NCI-H146 treated with DMSO at 0.1 percent for 48 hours (cell line): Measurements from ENCODE around the gene EFNB3.

Experiments used
- DNase-seq: peaks from one replicate; lab custom pipeline; 2025; ENCODE audit not compliant: unreplicated experiment; lab: John Stamatoyannopoulos, UW

The EFNB3 gene

DNA sequence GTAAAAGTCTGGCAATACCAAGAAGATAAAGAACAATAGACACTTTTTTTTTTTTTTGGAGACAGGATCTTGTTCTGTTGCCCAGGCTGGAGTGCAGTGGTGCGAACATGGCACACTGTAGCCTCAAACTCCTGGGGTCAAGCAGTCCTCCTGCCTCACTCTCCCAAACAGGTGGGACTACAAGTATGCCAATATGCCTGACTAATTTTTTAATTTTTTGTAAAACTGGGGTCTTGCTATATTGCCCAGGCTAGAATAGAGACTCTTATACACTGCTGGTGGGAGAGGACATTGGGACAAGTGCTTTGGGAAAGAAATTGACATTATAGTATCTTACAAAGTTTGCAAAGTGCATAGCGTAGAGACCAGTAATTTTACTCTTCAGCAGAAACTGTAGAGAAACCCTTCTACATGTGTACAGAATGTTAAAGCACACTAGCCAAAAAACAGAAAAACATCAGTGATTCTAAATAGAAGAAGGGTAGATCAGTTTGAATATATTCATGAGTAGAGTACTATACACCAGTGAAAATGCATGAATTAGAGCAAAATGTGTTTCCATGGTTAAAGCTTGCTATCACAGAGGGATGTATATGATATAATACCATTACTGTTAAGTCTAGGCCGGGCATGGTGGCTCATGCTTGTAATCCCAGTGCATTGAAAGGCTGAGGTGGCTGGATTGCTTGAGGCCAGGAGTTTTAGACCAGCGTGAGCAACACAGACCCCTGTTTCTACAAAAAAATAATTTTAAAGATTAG, 7.0 kb upstream of the EFNB3 start:
- DNase-seq = no peak

DNA sequence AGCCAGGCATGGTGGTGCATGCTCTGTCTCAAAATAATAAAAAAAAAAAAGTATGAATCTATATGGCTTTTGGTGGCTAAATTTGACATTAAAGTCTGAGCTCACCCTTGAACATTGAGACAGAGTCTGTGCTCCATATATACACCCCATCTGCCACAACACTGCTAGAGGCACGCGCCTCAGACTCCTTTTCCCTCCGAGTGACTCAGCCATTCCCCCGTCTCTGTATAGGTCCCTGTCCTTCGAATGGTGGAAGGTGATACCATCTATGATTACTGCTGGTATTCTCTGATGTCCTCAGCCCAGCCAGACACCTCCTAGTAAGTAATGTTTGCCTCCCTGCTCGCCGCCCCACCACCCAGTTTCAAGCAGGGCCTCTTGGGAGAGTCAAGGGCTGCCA, 4.5 kb upstream of the EFNB3 start:
- DNase-seq = no peak

DNA sequence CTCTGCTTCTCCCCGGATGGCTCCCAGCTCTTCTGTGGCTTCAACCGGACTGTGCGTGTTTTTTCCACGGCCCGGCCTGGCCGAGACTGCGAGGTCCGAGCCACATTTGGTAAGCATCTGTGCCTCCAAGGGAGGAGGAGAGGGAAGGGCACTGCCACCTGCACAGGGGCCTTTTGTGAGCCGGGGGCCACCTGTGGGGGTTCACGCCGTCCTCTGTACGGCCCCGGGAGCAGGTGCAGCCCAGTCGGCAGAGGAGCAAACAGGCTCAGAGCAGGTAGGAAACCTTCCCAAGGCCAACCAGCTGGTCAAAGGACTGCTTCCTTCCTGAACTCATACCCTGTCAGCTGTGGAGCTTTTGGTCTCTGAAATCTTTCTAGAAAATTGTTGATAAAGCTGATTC, 3.3 kb upstream of the EFNB3 start:
- DNase-seq = no peak

DNA sequence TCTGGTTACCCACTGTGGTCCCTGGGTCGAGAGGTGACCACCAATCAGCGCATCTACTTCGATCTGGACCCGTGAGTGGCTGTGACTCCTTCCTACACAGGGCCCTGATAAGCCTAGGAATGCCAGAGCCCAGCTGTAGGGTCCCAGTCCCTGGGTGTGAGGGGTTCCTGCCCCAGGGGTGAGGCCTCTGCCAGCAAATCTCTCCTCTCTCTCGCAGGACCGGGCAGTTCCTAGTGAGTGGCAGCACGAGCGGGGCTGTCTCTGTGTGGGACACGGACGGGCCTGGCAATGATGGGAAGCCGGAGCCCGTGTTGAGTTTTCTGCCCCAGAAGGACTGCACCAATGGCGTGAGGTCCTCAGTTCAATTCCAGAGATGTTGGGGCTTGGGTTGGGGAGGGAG, 2.2 kb upstream of the EFNB3 start:
- DNase-seq = no peak

DNA sequence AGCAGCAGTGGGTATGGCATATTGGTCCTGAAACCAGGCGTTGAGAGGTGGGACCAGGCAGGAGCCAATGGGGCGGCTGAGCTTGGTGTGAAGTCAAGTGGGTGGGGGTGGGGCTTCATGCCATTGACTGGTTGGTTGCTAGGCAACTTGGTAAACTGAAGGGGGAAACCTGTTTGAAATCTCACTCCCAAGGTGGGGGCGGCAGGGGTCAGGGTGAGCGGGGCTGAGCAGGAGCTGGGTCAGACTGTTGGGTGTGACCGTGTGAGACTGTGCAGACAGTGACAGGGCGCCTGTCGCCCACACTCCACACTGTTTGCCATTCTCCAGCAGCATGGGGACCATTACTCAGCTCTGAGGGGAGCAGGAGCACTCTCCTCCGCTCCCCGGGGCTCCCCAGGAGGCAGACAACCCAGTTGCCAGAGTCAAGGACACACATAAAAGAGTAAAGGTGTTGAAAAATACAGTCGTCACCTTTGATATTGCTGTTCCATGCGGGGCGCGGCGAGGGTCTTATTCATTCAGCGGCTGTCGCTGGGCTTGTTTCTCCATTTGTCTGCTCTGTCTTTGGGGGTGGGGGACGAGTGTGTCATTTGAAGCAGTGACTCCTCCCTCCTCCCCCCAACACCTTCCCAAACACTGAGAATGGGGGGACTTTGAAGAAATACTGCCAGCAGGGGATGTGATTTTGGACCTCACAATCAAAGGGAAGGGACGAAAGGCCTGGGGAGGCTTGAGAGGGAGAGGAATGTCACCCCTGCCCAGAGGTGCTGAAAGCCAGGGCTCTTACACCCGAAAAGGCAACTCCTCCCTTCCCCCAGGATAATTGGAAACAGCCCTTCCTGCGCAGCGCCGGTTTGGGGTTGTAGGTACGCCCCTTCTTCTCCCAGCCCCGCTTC, 1.2 kb upstream of the EFNB3 start:
- no peak for DNase-seq

DNA sequence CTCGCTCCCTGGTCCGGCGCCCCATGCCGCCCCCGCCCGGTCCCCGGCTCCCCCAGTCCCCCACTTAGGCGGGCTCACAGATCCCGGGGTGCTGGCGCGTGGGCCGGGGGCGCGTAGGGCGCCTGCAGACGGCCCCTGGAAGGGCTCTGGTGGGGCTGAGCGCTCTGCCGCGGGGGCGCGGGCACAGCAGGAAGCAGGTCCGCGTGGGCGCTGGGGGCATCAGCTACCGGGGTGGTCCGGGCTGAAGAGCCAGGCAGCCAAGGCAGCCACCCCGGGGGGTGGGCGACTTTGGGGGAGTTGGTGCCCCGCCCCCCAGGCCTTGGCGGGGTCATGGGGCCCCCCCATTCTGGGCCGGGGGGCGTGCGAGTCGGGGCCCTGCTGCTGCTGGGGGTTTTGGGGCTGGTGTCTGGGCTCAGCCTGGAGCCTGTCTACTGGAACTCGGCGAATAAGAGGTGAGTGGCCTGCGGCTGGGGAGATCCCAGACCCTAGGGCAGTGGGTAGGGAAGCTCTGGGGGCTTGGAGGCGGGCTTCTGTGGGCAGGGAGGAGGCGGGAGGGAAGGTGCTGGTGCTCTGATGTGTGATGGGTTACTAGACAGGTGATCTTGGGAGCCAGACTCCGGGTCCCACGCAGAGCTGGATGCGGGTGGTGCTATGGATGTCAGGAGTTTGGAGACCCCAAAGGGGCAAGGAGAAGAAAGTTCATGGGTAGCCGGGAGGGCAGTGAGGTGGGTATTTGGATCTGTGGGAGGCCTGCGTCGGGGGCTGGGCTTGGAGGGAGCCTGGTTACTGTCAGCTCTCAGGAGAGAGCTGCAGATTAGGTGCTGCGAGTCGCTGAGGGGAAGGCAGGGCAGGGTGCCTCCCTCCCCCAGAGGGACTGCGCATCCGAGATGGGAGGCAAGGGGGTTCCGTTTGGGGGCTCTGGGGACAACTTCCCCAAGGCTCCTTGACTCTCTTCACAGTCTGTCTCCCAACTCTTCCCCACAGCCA, 560 bp downstream of the EFNB3 start:
- DNase-seq = no peak

DNA sequence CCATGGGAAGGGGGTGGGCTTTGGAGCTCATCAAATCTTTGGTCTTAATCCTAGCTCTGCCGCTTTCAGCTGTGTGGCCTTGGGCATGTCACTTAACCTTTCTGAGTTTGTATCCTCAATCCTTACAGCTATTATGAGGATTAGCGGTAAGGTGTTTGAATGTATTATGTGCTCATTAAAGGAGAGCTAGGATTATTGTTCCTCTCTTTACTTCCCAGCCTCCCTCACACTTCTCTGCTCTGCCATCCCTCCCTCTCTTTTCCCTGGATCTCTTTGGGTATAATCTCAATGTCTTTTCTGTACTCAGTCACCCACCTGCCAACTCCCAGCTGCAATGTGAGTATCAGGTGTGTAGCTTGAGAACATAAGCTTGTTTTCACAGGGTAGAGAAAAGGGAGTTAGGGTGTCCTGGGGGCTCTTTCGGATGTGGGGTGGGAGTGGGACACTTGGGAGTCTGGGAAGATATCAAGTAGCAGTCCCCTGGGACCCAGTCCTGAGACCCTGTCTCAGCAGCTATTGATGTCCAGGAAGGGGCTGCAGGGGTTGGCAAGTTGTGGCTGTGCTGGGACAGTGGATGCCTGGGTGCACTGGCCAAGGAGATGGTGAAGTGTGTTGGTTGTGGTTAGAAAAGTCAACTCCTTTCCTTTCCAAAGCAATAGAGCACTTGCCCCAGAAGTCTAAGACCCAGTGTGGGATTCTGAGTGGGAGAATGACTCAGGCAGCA, 1.8 kb downstream of the EFNB3 start:
- no peak for DNase-seq

DNA sequence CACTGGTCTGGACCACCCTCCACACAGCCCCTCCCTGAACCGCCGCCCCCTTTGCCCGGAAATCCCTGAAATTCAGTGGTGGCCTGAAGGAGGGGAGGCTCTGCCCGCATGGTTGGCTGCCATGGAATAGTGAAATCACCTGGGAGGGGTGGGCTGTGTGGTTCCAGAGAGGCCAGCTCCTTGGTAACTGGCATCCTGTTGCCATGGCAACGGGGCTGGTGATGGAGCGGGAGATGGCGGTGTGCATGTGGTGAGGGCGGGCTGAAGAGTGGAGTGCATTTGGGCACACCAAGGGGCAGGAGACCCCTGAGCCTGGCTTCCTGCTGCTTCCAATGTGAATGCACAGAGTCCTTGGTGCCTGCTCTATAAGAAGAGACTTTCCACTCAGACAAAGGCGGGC, 2.4 kb downstream of the EFNB3 start:
- DNase-seq = no peak

DNA sequence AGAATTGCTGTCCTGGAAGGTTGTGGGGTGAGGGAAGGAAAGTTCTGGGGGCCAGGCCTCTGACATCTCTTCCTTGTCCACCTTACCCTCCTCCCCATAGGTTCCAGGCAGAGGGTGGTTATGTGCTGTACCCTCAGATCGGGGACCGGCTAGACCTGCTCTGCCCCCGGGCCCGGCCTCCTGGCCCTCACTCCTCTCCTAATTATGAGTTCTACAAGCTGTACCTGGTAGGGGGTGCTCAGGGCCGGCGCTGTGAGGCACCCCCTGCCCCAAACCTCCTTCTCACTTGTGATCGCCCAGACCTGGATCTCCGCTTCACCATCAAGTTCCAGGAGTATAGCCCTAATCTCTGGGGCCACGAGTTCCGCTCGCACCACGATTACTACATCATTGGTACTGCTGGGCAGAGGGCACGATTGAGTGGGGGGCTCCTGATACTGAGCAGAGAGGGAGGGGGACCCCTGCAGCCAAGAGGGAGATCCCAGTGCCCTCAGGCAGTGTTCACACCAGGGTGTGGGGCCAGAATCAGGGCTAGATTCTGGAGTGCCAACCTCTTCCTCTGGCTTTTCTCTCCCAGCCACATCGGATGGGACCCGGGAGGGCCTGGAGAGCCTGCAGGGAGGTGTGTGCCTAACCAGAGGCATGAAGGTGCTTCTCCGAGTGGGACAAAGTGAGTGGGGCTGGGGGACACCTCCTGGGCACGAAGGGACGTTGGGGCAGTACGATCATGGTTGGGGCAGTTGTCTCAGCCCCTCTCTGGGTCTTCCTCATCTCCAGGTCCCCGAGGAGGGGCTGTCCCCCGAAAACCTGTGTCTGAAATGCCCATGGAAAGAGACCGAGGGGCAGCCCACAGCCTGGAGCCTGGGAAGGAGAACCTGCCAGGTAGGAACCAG, 3.1 kb downstream of the EFNB3 start:
- DNase-seq = no peak

DNA sequence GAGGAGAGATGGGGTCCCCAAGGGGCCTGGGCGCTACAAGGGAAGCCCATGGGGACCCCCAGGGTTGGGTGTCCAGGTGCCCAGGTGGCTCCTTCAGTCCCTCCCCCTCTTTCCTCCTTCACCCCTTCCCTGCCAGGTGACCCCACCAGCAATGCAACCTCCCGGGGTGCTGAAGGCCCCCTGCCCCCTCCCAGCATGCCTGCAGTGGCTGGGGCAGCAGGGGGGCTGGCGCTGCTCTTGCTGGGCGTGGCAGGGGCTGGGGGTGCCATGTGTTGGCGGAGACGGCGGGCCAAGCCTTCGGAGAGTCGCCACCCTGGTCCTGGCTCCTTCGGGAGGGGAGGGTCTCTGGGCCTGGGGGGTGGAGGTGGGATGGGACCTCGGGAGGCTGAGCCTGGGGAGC, 4.0 kb downstream of the EFNB3 start:
- no peak for DNase-seq

DNA sequence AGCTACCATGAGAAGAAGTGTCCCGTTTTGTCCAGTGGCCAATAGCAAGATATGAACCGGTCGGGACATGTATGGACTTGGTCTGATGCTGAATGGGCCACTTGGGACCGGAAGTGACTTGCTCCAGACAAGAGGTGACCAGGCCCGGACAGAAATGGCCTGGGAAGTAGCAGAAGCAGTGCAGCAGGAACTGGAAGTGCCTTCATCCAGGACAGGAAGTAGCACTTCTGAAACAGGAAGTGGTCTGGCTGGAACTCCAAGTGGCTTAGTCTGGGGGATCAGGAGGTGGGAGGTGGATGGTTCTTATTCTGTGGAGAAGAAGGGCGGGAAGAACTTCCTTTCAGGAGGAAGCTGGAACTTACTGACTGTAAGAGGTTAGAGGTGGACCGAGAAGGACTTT, 5.3 kb downstream of the EFNB3 start:
- DNase-seq = no peak

DNA sequence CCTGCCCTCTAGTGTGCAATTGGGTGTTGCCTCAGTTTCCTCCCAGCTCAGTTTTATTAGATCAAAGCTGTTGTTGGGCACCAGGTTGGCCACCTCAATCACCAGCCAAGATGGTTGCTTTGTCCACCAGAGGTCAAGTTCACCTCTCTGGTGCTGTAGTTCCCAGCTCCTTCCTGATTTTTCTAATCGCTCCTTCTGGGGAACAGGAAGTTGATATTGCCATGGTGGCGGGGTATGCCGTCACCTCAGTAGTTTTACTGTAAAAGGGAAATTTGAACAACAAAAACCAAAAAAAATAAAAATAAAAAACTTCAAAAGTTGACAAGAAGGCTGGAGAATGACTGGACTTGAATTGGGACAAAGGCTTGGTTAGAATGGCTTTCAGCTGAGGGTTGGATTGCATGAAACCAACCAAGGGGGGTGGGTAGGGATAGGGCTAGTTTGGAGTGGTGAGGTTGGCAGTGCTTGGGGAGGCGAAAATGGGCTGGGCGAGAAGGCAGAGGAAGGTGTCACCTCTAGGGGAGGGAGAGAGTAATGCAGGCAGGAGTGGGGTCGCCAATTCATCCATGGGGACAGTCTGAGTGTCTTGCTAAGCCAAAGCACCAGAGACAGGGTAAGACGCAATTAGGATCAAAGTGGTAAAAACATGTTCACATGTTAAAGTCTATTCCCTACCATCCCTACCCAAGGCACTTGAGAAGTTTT, 6.2 kb downstream of the EFNB3 start:
- DNase-seq = no peak

DNA sequence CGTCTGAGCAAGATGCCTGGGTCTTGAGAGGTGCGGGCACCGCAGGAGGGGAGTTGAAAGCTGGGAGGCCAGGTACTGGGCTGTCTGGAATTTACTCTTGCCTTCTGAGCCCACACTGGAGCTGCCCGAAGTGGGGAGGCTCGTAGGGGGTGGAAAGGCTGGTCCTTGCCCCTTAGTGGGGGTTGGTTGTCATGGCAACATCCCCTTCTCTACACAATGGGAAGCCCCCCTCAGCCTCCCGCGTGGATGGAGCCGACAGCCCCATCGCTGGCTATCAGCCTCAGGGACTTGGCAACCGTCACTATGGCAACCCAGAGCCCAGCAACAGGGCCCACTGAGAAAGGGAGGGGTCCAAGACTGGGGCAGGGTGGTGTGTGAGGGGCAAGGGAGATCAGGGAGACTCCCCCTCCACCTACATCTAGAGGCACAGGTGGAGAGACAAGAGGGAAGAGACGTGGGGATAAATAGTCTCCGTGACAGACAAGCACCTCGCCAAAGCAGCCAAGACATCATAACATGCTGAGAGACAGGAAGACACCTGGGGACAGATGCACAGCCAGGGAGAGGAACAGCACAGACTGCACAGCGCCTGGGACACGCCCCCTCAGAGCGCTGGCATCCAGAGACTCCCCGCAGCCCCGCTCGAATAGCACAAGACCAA, 7.2 kb downstream of the EFNB3 start:
- no peak for DNase-seq

DNA sequence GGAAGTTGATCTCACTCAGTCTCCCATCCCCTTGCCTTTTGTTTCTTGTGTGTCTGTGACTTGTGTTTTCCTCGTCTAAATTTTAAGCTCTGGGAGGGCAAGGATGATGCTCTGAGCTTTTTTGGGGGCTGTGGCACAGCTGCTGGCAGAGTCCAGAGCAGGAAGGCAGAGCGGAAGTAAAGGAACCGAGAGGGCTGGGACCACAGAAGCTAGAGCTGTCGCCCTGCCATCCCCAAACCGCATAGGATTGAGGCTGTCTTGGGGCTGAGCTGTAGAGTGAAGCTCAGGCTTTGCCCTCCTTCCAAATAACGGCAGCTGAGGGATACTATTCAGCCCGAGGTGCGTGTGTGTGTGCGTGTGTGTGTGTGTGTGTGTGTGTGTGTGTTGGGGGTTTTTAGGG, 8.8 kb downstream of the EFNB3 start:
- no peak for DNase-seq

DNA sequence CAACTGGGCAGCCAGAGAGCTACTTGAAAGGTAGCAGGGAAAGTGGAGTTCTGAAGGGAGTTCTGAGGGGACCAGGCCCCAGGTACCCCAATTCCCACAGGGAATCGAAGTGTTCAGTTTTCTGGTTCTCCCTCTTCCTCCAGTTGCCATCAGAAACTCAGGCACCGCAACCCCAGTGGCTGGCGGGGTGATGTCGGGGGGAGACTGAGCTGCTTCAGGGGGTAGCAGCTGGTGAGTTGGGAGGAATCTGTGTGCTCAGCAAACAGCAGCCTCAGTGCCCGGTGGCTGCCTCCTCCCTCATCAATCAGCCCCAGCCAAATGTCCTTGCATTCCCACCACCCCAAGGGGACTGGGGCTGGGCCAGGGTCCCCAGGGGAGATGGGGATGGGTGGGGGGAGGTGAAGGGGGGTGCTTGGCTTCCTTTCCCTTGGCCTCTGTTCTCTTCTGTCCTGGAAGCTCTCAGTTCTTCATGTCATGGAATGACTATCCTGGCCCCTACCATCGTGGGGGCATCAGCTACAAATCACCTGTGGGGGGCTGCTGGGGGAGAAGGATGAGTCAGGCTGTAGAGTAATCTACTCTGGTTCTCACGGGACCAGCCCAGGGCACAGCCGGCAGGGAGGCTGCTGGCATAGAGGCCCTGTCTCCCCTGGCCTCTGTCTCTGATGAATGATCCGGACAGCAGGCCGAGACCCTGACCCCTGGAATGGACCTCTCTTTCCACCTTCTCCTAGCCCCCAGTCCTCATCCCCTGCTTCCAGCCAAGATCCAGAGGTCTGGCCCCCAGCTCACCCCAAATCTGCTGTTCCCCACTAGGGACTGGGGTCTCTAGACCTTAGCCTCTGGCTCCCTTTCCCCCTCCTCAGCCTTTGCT, 10.0 kb downstream of the EFNB3 start:
- no peak for DNase-seq

DNA sequence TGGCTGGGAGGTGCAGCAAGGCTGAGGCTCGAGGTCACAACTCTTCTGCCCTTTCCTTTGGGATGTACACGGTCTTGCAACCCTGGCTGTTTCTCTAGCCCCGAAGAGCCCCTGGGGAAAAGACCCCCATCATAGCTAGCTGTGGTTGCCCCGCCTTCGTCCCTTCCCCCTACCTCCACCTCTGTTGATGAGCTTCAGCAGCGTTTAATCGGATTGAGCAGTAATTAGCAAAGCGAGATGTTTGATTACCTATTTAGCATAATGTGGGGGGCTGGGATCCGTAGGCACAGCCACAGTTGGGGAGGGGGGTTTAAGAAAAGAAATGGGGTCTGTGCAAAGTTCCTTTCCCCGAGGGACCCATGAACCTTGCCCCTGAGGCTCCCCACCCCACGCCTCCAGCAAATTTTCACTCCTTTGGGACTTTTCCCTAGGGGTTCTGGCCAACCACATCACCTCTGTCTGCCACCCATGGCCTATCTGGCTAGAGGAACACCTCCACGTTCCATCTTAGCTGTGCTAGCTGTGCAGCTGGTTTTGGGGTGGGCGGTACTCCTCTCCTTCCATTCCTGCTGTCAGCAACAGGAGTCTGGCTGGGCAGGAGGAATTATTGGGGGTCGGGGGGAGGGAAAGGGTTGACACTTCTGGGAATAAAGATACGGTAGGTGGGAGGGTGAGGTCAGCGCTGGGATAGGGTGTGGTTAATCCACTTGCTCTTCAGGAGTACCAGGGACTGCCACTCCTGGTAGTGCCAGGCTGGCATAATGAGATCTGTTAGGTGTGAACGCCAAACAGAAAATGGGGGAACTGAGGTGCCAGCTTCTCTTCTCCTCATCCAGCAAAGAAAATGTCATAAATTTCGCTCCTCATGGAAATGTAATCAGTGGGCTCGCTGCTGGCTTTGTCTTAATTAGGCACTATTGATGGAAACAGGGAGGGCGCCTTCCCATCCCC, 11.2 kb downstream of the EFNB3 start:
- no peak for DNase-seq
